HG02938 (cell line): ENCODE measurements around the gene ZP3.
"Not testable (repeated sequence)": the region's sequence is repeated elsewhere in the genome, so short reads cannot be mapped to it uniquely, and the experiment has no call there.

Experiments
- ATAC-seq: cut with Tn5 transposase; IDR thresholded peaks from one replicate; pipeline ENCODE4 v1.9.1; 2021; ENCODE audit warnings: mild to moderate bottlenecking, moderate library complexity; ENCODE audit not compliant: unreplicated experiment

Gene ZP3

DNA sequence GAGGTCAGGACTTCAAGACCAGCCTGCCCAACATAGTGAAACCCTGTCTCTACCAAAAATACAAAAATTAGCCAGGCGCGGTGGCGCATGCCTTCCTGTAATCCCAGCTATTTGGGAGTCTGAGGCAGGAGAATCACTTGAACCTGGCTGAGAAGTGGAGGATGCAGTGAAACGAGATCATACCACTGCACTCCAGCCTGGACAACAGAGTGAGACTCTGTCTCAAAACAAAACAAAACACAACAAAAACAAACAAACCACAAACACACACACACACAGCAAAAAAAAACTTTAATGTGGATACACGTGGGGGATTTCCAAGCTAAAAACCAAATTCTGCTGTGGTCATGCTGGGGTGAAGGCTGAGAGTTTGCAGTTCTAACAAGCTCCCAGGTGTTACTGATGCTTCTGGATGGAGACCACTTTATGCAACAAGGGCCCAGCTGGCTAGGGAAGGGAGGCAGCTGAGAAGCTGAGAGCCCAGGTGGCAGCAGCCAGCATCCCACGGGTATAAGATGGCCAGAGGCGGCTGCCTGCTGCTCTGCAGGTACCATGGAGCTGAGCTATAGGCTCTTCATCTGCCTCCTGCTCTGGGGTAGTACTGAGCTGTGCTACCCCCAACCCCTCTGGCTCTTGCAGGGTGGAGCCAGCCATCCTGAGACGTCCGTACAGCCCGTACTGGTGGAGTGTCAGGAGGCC, at the start of gene ZP3:
Gene ZP3 (plus strand): TSS at position 538 of the 699 bp plus-strand sequence. CDS start 15 bp downstream, at position 553.
- peak; percentile 52 for ATAC-seq

DNA sequence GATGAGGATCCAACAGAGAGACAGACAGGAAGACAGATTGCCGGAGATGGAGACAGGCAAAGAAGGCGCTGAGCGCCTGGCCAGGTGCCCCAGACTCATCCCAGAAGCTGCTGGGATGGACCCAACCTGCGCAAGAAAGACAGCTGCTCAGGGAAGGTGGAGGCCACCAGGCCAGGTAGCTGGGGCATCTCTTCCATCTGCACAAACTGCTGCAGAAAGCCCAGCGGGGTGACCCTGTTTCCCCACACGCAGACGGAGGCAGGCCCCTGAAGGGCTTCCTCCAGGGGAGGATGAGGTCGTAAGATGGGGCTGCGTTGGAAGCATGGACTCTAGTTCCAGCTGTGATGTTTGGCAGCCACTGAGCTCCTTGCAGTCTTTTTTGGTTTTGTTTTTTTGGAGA, 49.5 kb upstream of the ZP3 start:
- no peak for ATAC-seq

DNA sequence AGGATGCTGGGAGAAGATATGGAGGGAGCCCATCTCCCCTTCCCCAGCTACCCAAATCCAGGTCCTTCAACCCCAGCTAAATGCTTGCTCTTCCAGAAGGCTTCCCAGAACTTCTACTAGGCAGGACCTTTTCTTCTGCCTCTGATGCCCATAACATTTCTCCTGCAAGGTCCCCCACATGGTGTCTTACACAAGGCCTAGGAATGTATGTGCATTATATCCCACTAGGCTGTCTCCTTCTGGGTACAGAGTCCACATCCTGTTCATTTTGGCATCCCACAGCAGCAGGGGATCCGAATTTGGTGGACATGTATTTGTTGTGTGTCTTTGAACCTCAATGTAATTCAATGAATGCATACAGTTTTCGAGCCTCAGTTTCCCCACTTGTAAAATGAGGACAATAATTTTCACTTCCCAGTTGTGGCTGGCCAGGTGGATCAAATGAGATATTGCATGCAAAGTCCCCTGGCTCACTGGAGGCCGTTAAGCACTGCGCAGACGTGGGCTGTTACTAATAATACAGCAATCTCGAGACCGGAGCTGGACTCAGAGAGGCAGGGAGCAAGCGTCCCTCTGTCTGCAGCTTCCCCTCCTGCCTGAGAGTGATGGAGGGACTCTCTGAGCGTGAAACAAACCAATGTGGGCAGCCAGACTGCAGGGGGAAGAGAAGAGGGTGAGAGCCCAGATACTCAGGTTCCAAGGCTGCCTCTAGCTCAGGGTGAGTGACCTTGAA, 47.4 kb upstream of the ZP3 start:
- no peak for ATAC-seq

DNA sequence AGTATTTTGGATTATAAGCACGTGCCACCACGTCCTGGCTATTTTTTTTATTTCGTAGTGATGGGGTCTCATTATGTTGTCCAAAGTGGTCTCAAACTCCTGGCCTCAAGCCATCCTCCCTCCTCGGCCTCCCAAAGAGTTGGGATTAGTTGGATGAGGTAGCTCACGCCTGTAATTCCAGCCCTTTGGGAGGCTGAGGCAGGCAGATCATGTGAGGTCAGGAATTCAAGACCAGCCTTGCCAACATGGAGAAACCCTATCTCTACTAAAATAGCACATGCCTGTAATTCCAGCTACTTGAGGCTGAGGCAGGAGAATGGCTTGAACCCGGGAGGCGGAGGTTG, 44.2 kb upstream of the ZP3 start:
- no peak for ATAC-seq

DNA sequence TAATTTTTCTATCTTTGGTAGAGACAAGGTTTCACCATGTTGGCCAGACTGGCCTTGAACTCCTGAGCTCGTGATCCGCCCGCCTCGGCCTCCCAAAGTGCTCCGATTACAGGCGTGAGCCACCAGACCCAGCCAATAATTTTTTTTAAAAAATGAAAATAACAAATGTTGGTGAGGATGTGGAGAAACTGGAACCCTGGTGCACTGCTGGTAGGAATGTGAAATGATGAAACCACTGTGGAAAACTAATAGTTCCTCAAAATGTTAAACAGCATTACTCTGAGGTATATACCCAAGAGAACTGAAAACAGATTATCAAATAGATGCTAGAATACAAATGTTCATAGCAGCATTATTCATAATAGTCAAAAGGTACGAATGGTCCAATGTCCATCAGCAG, 42.9 kb upstream of the ZP3 start:
- no peak for ATAC-seq

DNA sequence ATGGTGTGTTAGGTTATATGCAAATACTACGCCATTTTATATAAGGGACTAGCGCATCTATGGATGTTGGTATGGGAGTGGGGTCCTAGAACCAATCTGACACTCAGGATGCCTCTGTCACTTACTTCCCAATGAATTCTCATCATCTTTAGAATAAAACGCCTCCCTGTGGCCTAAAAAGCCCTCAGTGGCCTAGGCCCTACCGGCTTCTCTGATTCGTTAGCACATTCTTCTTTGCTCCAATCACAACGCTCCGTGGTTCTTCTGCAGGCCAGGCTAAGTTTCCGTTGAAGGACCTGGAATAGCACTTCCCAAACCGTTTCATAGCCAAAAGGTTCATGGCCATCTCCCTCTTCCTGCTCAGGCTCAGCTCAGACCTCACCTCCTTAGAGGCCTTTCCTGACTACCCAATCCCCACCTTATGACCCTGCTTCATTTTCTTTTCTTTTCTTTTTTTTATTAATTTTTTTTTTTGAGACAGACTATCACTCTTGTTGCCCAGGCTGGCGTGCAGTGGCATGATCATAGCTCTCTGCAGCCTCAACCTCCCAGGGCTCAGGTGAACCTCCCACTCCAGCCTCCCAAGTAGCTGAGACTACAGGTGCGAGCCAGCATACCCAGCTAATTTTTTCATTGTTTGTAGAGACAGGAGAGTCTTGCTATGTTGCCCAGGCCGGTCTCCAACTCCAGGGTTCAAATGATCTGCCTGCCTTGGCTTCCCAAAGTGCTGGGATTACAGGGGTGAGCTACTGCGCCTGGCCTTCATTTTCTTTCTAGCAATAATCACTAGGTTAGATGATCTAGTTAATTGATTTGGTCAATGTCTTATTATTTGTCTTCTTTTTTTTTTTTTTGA, 41.4 kb upstream of the ZP3 start:
- ATAC-seq: no peak

DNA sequence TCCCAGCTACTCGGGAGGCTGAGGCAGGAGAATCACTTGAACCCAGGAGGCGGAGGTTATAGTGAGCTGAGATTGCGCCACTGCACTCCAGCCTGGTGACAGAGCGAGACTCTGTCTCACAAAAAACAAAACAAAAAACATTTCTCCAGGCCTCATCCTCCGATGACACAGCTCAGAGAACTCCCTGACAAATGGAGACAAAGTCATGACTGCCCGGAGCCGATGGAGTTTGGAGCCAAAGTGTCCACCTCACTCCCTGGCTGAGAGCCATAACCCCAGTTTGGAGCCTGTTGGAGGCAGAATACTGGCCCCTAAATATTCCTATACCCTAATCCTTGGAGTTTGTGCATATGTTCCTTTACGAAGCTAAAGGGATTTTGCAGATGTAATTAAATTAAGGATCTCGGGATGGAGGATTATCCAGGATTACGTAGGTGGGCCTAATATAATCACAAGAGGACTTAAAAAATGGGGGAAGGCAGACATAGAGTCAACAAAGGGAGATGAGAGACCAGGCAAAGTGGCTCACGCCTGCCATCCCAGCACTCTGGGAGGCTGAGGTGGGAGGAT, 38.0 kb upstream of the ZP3 start:
- no peak for ATAC-seq

DNA sequence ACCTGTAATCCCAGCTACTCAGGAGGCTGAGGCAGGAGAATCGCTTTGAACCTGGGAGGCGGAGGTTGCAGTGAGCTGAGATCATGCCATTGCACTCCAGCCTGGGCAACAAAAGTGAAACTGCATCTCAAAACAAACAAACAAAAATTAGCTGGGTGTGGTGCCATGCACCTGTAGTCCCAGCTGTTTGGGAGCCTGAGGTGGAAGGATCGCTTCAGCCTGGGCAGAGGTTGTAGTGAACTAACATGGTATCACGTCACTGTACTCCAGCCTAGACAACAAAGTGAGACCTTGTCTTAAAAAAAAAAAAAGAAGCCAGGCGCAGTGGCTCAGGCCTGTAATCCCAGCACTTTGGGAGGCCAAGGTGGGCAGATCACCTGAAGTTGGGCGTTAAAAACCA, 37.0 kb upstream of the ZP3 start:
- not testable (repeated sequence) for ATAC-seq

DNA sequence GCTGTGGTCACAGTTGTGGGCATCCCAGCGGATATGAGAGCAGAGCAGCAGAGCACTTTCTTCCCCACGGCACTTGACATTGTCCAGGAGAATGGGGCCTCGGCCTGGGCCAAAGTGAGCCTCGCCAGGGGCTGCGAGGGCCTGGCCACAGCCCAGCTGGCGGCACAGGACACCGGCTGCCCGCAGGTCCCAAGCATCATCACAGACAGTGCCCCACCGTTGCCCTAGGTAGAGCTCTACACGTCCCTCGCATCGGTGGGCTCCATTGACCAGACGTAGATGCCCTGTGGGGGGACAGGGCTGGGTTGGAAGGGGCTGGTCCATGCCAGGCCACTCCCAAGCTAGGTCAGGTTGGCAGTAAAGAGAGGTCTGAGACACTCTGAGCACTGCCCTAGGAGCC, 34.7 kb upstream of the ZP3 start:
- no peak for ATAC-seq

DNA sequence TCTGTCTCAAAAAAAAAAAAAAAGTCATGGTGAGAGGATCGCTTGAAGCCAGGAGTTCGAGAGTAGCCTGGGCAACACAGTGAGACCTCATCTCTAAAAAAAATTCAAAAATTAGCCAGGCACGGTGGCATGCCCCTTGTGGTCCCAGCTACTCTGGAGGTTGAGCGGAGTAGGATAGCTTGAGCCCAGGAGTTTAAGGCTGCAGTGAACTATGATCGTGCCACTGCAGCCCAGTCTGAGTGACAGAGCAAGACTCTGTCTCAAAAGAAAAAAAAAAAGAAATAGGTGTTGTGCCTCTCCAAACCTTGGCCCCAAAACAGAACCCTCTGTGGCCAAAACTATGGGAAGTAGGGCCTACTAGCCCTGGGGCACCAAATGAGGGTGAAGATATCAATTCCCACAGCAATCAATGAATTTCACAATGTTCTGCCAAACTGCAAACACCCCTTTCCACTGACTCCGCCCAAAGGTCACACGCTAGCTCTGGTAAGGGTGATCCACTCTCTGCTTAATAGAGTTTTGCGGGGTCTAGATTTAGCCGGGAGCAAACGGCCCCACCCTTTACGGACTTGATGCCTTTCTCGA, 32.1 kb upstream of the ZP3 start:
- no peak for ATAC-seq

DNA sequence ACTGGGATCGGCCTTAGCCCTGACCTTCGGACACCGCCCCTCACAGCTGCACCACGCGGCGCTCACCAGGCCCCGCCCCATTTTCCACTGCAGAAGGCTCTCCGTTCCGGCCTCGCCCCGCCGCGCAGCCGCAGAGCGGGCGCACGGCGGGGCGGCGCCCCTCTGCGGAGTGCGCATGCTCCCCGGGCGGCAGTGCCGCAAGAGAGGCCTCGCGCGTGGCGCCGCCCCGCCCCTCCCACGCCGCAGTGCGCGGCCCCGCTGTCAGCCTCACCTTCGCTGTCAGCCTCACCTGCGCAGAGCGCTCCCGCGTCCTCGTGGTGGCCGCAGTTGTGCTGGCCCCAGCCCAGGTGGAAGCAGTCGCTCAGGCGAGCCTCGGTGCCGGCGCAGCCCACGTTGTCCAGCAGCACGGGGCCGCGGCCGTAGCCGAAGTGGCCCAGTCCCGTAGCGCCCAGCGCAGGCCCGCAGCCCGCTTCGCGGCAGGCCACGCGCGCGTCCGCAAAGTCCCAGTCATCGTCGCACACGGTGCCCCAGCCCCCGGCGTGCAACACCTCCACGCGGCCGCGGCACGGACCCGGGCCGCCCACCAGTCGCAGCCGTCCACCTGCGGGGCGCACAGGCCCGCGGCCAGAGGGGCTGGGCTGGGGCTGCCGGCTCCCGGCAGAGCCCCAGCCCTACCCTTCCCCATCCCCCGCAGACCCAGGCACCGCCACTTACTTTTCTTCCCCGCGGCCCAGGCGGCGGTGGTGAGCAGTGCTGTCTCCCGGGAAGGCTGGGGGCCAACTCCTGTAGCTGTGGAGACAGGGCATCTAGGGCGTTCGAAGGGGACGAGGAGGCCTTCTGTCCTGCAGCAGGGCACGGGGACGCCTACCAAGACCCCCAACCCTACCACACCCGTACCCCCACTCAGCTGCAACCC, 31.4 kb upstream of the ZP3 start:
- ATAC-seq: peak; percentile 85

DNA sequence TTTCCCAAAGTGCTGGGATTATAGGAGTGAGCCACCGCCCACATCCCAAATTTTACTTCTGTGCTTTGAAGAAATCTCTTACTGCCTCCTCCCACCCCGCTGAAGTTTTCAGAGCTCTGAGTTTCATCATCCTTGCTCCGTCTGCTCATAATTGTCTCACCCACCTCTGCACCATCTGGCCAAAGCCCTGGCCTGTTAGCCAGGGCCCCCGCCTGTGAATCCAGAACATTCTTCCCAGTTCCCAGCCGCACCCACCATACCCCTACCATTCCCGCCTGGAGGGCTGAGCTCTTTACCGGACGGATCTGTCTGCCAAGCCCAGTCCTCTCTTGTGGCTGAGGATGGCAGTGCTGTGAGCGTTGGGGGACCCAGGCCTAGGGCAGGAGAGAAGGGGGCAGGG, 29.8 kb upstream of the ZP3 start:
- ATAC-seq: no peak

DNA sequence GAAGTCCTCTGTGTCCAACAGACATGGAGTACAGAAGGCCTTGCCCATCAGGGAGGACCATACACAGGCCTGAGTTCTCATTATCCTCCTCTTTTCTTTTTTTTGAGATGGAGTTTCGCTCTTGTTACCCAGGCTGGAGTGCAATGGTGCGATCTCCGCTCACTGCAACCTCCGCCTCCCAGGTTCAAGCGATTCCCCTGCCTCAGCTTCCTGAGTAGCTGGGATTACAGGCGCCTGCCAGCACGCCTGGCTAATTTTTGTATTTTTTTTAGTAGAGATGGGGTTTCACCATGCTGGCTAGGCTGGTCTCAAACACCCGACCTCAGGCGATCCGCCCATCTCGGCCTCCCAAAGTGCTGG, 29.2 kb upstream of the ZP3 start:
- ATAC-seq: not testable (repeated sequence)

DNA sequence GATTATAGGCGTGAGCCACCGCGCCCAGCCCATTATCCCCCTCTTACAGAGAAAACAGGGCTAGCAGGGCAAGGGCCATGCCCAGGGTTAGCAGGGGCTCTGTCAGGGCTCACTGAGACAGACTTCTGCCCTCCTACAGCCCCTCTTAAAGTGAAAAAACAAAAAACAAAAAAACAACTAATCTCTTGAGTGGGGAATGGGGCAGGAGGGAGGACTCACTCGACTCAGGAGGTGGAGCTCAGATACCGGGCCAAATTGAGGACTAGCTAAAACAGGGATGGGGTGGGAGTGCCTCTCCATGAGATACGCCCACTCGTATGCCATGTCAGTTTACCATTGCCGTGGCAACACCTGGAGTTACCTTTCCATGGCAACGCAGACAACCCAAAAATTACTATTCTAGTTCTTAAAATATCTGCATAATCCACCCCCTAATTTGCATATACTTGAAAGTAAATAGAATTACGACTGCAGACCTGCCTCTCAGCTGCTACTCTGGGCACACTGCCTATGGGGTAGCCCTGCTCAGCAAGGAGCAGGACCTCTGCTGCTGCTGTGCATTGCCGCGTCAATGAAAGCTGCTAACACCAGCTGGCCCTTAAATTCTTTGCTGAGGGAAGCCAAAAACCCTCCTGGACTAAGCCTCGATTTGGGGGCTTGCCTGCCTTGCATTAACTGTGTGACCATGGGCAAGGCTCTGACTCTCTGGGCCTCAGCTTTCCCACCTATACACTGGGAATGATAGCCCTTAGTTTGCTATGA, 28.6 kb upstream of the ZP3 start:
- no peak for ATAC-seq

DNA sequence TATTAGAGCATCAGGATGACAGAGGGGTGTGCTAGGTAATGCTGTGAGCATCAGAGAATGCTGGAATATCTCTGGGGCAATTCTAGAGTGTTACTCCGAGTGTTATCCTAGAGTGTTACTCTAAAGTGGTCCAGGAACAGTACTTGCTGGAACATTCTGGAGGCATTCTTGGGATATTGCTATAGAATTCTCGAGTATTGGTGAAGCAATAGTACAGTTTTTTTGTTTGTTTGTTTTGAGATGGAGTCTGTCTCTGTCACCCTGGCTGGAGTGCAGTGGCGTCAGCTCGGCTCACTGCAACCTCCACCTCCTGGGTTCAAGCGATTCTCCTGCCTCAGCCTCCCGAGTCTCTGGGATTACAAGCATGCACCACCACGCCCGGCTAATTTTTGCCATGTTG, 27.9 kb upstream of the ZP3 start:
- no peak for ATAC-seq

DNA sequence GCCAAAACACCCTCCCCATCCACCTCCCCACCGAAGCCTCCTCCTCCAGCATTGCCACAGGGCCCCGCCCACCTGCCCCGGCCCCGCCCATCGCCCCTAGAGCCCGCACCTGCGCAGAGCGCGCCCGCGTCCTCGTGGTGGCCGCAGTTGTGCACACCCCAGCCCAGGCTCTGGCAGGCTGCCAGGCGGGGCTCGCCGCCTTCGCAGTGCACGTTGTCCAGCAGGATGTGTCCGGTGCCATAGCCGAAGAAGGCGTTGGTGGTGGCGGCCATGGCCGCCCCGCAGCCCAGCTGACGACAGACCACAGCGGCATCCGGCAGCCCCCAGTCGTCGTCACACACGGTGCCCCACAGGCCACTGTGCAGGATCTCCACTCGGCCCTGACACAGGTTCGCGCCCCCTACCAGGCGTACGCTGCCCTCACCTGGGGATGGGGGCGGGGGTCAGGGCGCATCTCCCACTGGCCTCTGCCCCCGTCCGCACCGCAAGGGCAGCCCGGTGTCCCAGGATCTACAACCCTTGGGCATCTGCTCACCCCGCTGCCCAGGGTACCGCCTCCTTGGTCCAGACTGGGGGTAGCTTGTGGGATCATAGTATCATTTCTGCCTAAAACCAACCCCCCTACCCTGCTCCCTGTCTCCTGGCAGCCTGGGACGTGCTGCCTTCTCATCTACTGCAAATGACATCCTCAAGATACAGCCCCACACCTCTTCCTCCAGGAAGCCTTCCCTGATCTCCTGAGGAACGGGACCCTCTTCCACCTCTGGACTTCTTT, 27.2 kb upstream of the ZP3 start:
- ATAC-seq: no peak

DNA sequence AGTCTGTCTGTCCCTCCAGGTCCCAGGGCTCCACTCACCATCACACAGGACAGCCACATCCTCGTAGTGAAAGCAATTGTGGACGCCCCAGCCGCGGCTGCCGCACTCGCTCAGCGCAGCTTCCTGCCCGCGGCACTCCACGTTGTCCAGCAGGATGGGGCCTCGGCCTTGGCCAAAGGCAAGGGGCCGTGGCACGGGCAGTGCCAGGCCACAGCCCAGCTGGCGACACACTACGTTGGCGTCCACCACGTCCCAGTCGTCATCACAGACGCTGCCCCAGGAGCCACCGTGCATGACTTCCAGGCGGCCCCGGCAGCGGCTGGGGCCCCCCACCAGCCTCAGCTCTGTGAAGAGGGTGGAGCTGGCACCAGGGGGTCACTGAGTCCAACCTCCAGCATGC, 24.5 kb upstream of the ZP3 start:
- ATAC-seq: no peak

DNA sequence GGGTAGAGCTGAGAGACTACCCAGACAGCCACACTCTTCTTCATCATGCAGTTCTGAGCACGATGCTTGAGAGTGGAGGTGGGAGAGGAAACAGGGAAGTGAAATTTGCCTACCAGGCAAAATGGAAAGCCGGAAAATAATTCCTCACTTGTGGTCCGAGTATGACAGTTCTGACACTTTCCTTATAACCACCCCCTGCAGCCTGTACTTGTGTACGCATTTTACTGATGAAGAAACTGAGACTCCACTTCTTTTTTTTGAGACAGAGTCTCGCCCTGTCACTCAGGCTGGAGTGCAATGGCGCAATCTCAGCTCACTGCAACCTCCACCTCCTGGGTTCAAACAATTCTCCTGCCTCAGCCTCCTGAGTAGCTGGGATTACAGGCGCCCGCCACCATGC, 21.7 kb upstream of the ZP3 start:
- not testable (repeated sequence) for ATAC-seq
